Chondrocyte (in vitro differentiated cells): Measurements from ENCODE around the gene CACNB3. TPM values are rescaled to one million over a fixed set of nuclear protein-coding genes. Genes with fewer than 3 reads are reported as not detected.

Source experiments
- DNase-seq: peaks from one replicate; pipeline ENCODE4 v3.0.0; 2021; ENCODE audit warnings: mixed read lengths, low spot score
- H3K27ac Mint-ChIP-seq: one replicate; pipeline ENCODE4 v1.8.0; 2021; ENCODE audit warnings: mild to moderate bottlenecking, moderate library complexity, mixed read lengths; ENCODE audit not compliant: unreplicated experiment
- H3K27me3 Mint-ChIP-seq: 2 replicates; pipeline ENCODE4 v1.8.0; 2021; ENCODE audit warnings: low read depth, mixed read lengths
- H3K36me3 Mint-ChIP-seq: 2 replicates; pipeline ENCODE4 v1.8.0; 2021; ENCODE audit warnings: low read depth, mixed read lengths
- H3K4me1 Mint-ChIP-seq: 2 replicates; pipeline ENCODE4 v1.8.0; 2021; ENCODE audit warnings: low read depth, mild to moderate bottlenecking, mixed read lengths
- H3K4me3 Mint-ChIP-seq: one replicate; pipeline ENCODE4 v1.8.0; 2021; ENCODE audit warnings: mild to moderate bottlenecking, moderate library complexity, mixed read lengths; ENCODE audit not compliant: unreplicated experiment
- H3K9me3 Mint-ChIP-seq: 2 replicates; pipeline ENCODE4 v1.8.0; 2021; ENCODE audit warnings: low read depth, mixed read lengths
- total RNA-seq: library from RNA; stranded (reverse); gene quantifications from 3 replicates; pipeline ENCODE4 v1.2.1, GENCODE V29; 2021
- TF ChIP-seq, protein P1 (sequence below): fragments of 200-600 bp; sonication (generic); IDR thresholded peaks from 2 replicates; pipeline ENCODE4 v1.5.0; 2021; ENCODE audit warnings: antibody characterized with exemption, mild to moderate bottlenecking, moderate library complexity

The CACNB3 gene
- total RNA-seq, 1 donor from 2014 or later: 69.5 TPM

- Mint-ChIP-seq H3K27me3 (no peaks in the 10 kb centered on the region), H3K27ac (no peak overlapping the region)
Observed at GRCh38 chr12:48774516-48774915, 43.8 kb upstream of the CACNB3 start.

DNA sequence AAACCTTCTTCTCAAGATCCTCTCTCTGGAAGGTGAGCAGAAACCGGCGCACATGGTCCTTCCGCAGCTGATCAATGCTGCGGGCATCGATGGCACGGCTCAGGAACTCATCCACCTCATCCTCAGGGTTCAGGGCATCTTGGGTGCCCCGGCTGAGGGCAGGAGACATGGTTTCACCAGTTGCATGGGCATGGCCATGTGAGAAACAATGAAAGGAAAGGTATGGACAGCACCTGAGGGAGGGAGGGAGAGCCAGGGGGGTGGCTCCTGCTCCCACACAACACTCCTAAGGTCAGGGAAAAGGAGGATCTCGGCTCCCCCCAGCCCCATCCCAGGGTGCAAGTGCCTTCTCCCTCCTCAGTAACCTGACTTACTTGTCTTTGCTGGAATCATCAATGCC lies 43.0 kb upstream of the CACNB3 start:
- Mint-ChIP-seq H3K27ac (no peak overlapping the region), H3K4me3 (no peak overlapping the region), H3K36me3 (peaks cover 47% of the 10 kb centered on the region), H3K9me3 (no peaks in the 10 kb centered on the region), H3K4me1 (peaks cover 17% of the 10 kb centered on the region), H3K27me3 (no peaks in the 10 kb centered on the region)
- TF ChIP-seq, protein P1, sequence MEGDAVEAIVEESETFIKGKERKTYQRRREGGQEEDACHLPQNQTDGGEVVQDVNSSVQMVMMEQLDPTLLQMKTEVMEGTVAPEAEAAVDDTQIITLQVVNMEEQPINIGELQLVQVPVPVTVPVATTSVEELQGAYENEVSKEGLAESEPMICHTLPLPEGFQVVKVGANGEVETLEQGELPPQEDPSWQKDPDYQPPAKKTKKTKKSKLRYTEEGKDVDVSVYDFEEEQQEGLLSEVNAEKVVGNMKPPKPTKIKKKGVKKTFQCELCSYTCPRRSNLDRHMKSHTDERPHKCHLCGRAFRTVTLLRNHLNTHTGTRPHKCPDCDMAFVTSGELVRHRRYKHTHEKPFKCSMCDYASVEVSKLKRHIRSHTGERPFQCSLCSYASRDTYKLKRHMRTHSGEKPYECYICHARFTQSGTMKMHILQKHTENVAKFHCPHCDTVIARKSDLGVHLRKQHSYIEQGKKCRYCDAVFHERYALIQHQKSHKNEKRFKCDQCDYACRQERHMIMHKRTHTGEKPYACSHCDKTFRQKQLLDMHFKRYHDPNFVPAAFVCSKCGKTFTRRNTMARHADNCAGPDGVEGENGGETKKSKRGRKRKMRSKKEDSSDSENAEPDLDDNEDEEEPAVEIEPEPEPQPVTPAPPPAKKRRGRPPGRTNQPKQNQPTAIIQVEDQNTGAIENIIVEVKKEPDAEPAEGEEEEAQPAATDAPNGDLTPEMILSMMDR: no peak
- DNase-seq: peak; percentile 63

More at GRCh38 chr12:48774516-48774915, 43.8 kb upstream of the CACNB3 start:
- Mint-ChIP-seq H3K9me3 (no peaks in the 10 kb centered on the region), H3K4me3 (no peak overlapping the region), H3K4me1 (peaks cover 10% of the 10 kb centered on the region), H3K36me3 (peaks cover 47% of the 10 kb centered on the region)
- DNase-seq: peak; percentile 43
- TF ChIP-seq, protein P1: no peak

- H3K27me3 Mint-ChIP-seq: no peaks in the 10 kb centered on the region
- H3K36me3 Mint-ChIP-seq: peaks cover 42% of the 10 kb centered on the region
Observed at GRCh38 chr12:48775991-48776649, 42.2 kb upstream of the CACNB3 start.

DNA sequence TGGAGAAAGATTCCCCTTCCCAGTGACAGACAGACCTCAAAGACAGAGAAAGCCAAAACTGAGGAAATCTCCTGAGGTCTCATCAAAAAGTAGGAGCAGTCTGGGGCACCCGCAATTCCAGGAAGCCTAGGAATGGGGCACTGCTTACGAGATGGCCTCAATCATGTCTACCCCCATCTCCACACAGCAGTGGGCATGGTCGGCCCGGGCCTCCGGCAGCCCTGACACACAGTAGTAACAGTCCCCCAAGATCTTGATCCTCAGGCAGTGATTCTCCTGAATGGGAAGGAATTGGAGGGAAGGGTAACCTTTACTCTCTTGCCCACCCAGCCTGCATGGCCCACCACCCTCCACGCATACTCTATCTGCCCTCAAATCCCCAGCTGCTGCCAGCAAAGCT lies 41.3 kb upstream of the CACNB3 start:
- H3K27me3 Mint-ChIP-seq: no peaks in the 10 kb centered on the region
- DNase-seq: peak; percentile 84
- H3K4me3 Mint-ChIP-seq: no peak overlapping the region
- TF ChIP-seq, protein P1: no peak
- peaks cover 34% of the 10 kb centered on the region for H3K4me1 Mint-ChIP-seq
- peaks cover 34% of the 10 kb centered on the region for H3K36me3 Mint-ChIP-seq
- H3K9me3 Mint-ChIP-seq: no peaks in the 10 kb centered on the region
- no peak overlapping the region for H3K27ac Mint-ChIP-seq

More at GRCh38 chr12:48775991-48776649, 42.2 kb upstream of the CACNB3 start:
- peak; percentile 91 for DNase-seq
- Mint-ChIP-seq H3K4me1 (peaks cover 26% of the 10 kb centered on the region), H3K4me3 (no peak overlapping the region), H3K9me3 (no peaks in the 10 kb centered on the region), H3K27ac (no peak overlapping the region)
- TF ChIP-seq, protein P1: no peak

GRCh38 chr12:48777501-48778400 lies 40.5 kb upstream of the CACNB3 start:
- DNase-seq: no peak
- Mint-ChIP-seq H3K4me3 (no peak overlapping the region), H3K27ac (no peak overlapping the region), H3K4me1 (peaks cover 39% of the 10 kb centered on the region), H3K9me3 (no peaks in the 10 kb centered on the region), H3K27me3 (no peaks in the 10 kb centered on the region), H3K36me3 (peaks cover 28% of the 10 kb centered on the region)
- TF ChIP-seq, protein P1: no peak
